Loucy (cell line): ENCODE measurements around the gene MRNIP.

Experiments used
- H2AFZ ChIP-seq: fragments of 200-600 bp; sonication (generic); 2 replicates; pipeline ENCODE4 v1.6.0; 2016; ENCODE audit warnings: antibody characterized with exemption, mild to moderate bottlenecking, low read length, moderate library complexity
- H3F3A ChIP-seq: fragments of 200-600 bp; 2 replicates; pipeline ENCODE4 v1.6.0; 2016; ENCODE audit warnings: antibody characterized with exemption, low read depth, mild to moderate bottlenecking
- H3K27me3 ChIP-seq: fragments of 200-600 bp; sonication (generic); 2 replicates; pipeline ENCODE4 v1.6.1; 2014; ENCODE audit warnings: low read length, mild to moderate bottlenecking; ENCODE audit not compliant: insufficient read depth, poor library complexity, severe bottlenecking
- H3K36me3 ChIP-seq: fragments of 200-600 bp; sonication (generic); 2 replicates; pipeline ENCODE4 v1.6.1; 2016; ENCODE audit warnings: low read length; ENCODE audit not compliant: insufficient read depth
- H3K4me1 ChIP-seq: fragments of 200-600 bp; sonication (generic); 2 replicates; pipeline ENCODE4 v1.5.1; 2014; ENCODE audit warnings: low read length, mild to moderate bottlenecking; ENCODE audit not compliant: insufficient read depth, poor library complexity, severe bottlenecking
- H3K4me2 ChIP-seq: fragments of 200-600 bp; sonication (generic); 2 replicates; pipeline ENCODE4 v1.6.0; 2014; ENCODE audit warnings: antibody characterized with exemption, low read length, low read depth, mild to moderate bottlenecking; ENCODE audit not compliant: poor library complexity, severe bottlenecking
- H3K4me3 ChIP-seq: fragments of 200-600 bp; sonication (generic); 2 replicates; pipeline ENCODE4 v1.5.1; 2014; ENCODE audit warnings: low read length, mild to moderate bottlenecking, mixed read lengths; ENCODE audit not compliant: poor library complexity, severe bottlenecking
- H3K79me2 ChIP-seq: fragments of 200-600 bp; sonication (generic); 2 replicates; pipeline ENCODE4 v1.6.1; 2014; ENCODE audit warnings: low read length; ENCODE audit not compliant: insufficient read depth
- H3K9ac ChIP-seq: fragments of 200-600 bp; sonication (generic); 2 replicates; pipeline ENCODE4 v1.6.0; 2014; ENCODE audit warnings: mild to moderate bottlenecking, low read depth, low read length, moderate library complexity; ENCODE audit not compliant: poor library complexity, severe bottlenecking
- H3K9me2 ChIP-seq: fragments of 200-600 bp; sonication (generic); replicated peaks from 2 replicates; pipeline ENCODE4 v1.6.1; 2016; ENCODE audit warnings: low read depth, low read length, mixed read lengths
- H3K9me3 ChIP-seq: fragments of 200-600 bp; sonication (generic); 2 replicates; pipeline ENCODE4 v1.6.1; 2014; ENCODE audit warnings: mild to moderate bottlenecking, antibody characterized with exemption, low read length, low read depth; ENCODE audit not compliant: insufficient read depth
- H4K20me1 ChIP-seq: fragments of 200-600 bp; sonication (generic); 2 replicates; pipeline ENCODE4 v1.6.0; 2014; ENCODE audit warnings: antibody characterized with exemption, low read length, mild to moderate bottlenecking; ENCODE audit not compliant: insufficient read depth, poor library complexity, severe bottlenecking
- EZH2phosphoT487 ChIP-seq: fragments of 200-600 bp; IDR thresholded peaks from 2 replicates; pipeline ENCODE4 v1.6.1; 2018; ENCODE audit warnings: antibody characterized with exemption, mild to moderate bottlenecking, moderate library complexity, borderline replicate concordance
- TF ChIP-seq, protein P1 (sequence below): fragments of 200-600 bp; sonication (generic); conservative IDR thresholded peaks from 2 replicates; pipeline ENCODE4 v1.5.1; 2014; ENCODE audit warnings: mild to moderate bottlenecking, antibody characterized with exemption, low read length

Gene MRNIP

DNA sequence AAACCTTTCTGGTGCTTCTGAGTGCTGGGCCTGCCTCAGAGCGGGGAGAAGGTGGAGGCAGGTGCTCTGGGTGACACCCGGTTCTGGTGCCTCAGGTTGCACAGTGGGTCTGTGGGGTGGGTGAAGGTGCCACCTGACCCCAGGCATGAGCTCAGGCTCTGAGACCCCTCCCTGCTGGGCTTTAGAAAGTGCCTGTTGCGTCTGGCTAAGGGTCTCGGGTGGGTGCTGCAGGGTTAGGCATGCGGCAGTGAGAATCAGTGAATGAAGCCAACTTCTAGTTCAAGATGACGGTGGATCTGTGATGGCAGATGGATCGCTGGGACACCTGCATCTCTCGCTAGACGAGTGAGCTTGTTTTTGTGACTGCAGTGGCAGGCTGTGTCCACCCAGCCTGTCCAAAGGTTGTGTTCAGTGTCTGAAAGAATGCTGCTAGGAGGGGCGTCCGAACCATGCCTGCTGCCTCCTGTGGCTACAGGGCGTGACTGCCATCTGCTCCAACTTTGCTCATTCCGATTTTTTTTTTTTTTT, 32.9 kb downstream of the MRNIP start:
- Histone ChIP-seq H3K27me3 (no peaks in the 10 kb centered on the region), H3K36me3 (no peaks in the 10 kb centered on the region), H3K4me1 (no peaks in the 10 kb centered on the region), H3K9me3 (no peaks in the 10 kb centered on the region), H3K4me2 (no peak overlapping the region), H3K9ac (no peak overlapping the region), H3F3A (no peaks in the 10 kb centered on the region), H3K9me2 (no peaks in the 10 kb centered on the region), H2AFZ (no peak overlapping the region), H3K4me3 (no peak overlapping the region), H4K20me1 (peaks cover 8% of the 10 kb centered on the region), H3K79me2 (peaks cover 13% of the 10 kb centered on the region; the same call in 1 of the 2 replicates)
- no peak for TF ChIP-seq EZH2phosphoT487
- TF ChIP-seq, protein P1, sequence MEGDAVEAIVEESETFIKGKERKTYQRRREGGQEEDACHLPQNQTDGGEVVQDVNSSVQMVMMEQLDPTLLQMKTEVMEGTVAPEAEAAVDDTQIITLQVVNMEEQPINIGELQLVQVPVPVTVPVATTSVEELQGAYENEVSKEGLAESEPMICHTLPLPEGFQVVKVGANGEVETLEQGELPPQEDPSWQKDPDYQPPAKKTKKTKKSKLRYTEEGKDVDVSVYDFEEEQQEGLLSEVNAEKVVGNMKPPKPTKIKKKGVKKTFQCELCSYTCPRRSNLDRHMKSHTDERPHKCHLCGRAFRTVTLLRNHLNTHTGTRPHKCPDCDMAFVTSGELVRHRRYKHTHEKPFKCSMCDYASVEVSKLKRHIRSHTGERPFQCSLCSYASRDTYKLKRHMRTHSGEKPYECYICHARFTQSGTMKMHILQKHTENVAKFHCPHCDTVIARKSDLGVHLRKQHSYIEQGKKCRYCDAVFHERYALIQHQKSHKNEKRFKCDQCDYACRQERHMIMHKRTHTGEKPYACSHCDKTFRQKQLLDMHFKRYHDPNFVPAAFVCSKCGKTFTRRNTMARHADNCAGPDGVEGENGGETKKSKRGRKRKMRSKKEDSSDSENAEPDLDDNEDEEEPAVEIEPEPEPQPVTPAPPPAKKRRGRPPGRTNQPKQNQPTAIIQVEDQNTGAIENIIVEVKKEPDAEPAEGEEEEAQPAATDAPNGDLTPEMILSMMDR = no peak

DNA sequence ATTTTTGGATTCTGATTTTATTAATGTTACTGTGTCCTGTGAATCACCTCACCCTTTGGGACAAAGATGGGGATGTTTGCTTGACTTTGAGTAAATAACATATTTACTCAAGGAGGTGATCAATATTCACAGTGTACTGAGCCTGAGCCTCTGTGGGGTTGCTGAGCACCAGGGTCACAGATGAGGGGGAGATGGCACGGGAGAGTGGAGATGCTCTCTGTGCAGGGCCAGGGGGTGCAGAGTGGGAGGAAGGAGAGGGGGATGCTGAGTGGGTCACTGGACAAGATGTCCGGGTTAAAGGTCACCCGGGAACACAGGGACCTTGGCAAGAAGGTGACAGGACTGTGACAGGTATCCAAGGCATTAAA, 33.9 kb downstream of the MRNIP start:
- Histone ChIP-seq H3K4me2 (no peak overlapping the region), H4K20me1 (peaks cover 8% of the 10 kb centered on the region), H3K36me3 (no peaks in the 10 kb centered on the region), H3K9me3 (no peaks in the 10 kb centered on the region), H3K4me3 (no peak overlapping the region), H3K79me2 (peaks cover 13% of the 10 kb centered on the region; the same call in 1 of the 2 replicates), H3F3A (no peaks in the 10 kb centered on the region), H3K9me2 (no peaks in the 10 kb centered on the region), H3K27me3 (no peaks in the 10 kb centered on the region), H2AFZ (no peak overlapping the region), H3K9ac (no peak overlapping the region), H3K4me1 (peaks cover 2% of the 10 kb centered on the region)
- TF ChIP-seq EZH2phosphoT487 = no peak
- TF ChIP-seq, protein P1 = no peak

DNA sequence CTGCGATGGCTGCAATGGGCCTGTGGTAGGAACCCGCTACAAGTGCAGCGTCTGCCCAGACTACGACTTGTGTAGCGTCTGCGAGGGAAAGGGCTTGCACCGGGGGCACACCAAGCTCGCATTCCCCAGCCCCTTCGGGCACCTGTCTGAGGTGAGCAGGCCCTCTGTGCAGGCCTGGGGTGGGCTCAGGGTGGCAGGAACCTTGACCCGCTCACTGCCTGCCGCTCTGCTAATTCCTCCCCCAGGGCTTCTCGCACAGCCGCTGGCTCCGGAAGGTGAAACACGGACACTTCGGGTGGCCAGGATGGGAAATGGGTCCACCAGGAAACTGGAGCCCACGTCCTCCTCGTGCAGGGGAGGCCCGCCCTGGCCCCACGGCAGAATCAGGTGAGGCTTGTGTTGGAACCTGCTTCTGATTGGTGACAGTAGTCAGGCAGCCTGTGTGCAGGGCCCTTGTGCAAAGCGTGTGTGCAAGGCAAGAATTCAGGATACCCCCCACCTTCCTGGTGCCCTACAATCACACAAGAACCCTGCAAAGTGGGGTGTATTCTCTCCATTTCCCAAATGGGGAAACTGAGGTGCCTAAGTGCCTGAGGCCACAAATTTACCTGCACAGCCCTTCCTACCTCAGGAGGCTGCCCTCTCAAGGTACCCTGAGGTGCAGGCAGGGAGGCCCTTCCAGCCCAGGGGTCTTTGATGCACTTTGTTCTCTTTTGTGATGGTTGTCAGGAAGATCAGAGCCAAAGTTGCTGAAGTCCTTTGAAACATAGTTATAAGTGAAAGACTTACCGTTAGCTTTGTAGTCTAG, 34.5 kb downstream of the MRNIP start:
- Histone ChIP-seq H3K9me3 (no peaks in the 10 kb centered on the region), H3K4me3 (no peak overlapping the region), H3F3A (no peaks in the 10 kb centered on the region), H4K20me1 (peaks cover 8% of the 10 kb centered on the region), H3K9me2 (no peaks in the 10 kb centered on the region), H2AFZ (no peak overlapping the region), H3K4me1 (peaks cover 8% of the 10 kb centered on the region), H3K36me3 (no peaks in the 10 kb centered on the region), H3K27me3 (no peaks in the 10 kb centered on the region), H3K4me2 (no peak overlapping the region), H3K79me2 (peaks cover 13% of the 10 kb centered on the region; the same call in 1 of the 2 replicates), H3K9ac (no peak overlapping the region)
- no peak for TF ChIP-seq EZH2phosphoT487
- TF ChIP-seq, protein P1 = no peak
